Peyer's patch (tissue), 4 donors: ENCODE data around the gene PGAP3. TPM values are rescaled to one million over a fixed set of nuclear protein-coding genes. Genes with fewer than 3 reads are reported as not detected.

Experiments
- DNase-seq, 3 donors: peaks; one replicate each; pipeline ENCODE4 v3.0.0-alpha.2; 2017 to 2019
- H3K27ac ChIP-seq, 4 donors: fragments of 200-600 bp; sonication (generic); one replicate each; pipeline ENCODE4 v1.5.1; 2016 to 2019
- H3K27me3 ChIP-seq, 2 donors: fragments of 200-600 bp; sonication (generic); one replicate each; pipeline ENCODE4 v1.5.1; 2019
- H3K36me3 ChIP-seq, 3 donors: fragments of 200-600 bp; sonication (generic); one replicate each; pipeline ENCODE4 v1.5.1; 2016 to 2019
- H3K4me1 ChIP-seq, 4 donors: fragments of 200-600 bp; sonication (generic); one replicate each; pipeline ENCODE4 v1.5.1; 2016 to 2019
- H3K4me3 ChIP-seq, 4 donors: fragments of 200-600 bp; sonication (generic); 1 replicate in 3 of 4; 2 replicates in 1 of 4; pipeline ENCODE4 v1.5.1; 2016 to 2019; ENCODE audit warnings: mild to moderate bottlenecking in 1 of 4
- H3K9me3 ChIP-seq, 4 donors: fragments of 200-600 bp; sonication (generic); one replicate each; pipeline ENCODE4 v1.5.1; 2016 to 2019; ENCODE audit warnings: mild to moderate bottlenecking in 1 of 4
- POLR2A ChIP-seq, 2 donors: fragments of 450-650 bp; IDR thresholded peaks; one replicate each; pipeline ENCODE4 v1.5.1; 2017; ENCODE audit warnings: antibody characterized with exemption in 2 of 2, mild to moderate bottlenecking in 2 of 2, moderate library complexity in 2 of 2
- total RNA-seq, 4 donors: library from RNA; depleted of rRNA; stranded (reverse); fragments of >200 nt; gene quantifications; one replicate each; pipeline ENCODE4 v1.1.0, GENCODE V29; 2016
- TF ChIP-seq, protein P1 (sequence below), 6 experiments: fragments of 450-650 bp in 4 of 6; fragments of 200-600 bp in 2 of 6; sonication (generic) in 1 of 6; IDR thresholded peaks; one replicate each; pipeline ENCODE4 v1.5.1; 2017 to 2019; ENCODE audit warnings: antibody characterized with exemption in 6 of 6, mild to moderate bottlenecking in 3 of 6, moderate library complexity in 1 of 6

Gene PGAP3
- total RNA-seq, 4 donors from 2014 or later, result 15.7 to 72.3 (median 65.1) TPM

DNA sequence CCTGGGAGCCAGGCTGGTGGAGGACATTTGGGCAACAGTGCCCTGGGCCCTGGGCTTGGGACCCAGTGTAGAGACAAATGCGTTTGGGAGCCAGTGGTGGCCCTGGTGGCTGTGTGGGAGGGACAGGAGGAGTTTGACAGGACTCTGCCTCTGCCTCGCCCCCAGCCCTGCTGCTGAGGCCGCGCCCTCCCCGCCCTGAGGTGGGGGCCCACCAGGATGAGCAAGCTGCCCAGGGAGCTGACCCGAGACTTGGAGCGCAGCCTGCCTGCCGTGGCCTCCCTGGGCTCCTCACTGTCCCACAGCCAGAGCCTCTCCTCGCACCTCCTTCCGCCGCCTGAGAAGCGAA lies 34.6 kb downstream of the PGAP3 start:
- no peak for DNase-seq
- peak overlapping the region in 1 of 4 donors; percentile 81 for H3K27ac ChIP-seq

DNA sequence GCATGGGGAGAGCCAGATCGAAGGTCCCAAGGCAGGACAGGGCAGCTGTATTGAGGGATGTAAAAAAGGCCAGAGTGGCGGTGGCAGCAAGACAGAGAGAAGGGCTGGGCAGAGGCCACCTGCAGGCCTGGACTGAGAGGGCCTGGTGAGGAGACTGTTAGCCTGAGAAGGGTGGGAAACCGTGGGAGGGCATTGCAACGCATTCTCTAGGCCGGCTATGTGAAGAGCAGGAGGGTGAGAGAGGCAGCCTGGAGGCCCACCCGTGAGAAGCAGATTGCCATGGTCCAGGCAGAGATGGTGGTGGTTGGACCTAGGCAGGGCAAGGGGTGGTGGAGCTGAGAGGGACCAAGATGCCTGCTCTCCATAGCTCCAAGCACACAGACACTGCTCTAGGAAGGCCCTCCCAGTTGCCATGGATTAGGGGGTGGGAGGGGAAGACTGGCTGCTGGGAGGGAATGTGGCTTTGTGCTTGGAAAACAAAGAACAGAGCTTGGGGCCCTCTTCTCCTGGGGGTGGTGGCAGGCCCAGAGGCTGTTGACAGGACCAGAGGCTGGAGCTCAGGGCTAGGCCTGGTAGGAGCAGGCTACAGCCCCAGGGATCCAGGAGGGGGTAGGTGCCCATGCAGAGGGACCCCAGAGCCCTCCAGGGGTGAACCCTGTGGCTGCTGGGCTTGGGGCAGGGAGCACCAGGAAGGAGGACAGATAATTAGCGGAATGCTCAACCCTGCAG lies 35.1 kb downstream of the PGAP3 start:
- Histone ChIP-seq H3K27ac (peak overlapping the region in 2 of 4 donors; percentile 36 to 81), H3K4me1 (peaks cover 0 to 34% (median 10%) of the 10 kb centered on the region in 4 donors), H3K9me3 (no peaks in the 10 kb centered on the region), H3K27me3 (no peaks in the 10 kb centered on the region), H3K4me3 (no peak overlapping the region), H3K36me3 (peaks cover 0 to 35% (median 0%) of the 10 kb centered on the region in 3 donors)
- DNase-seq, result peak in 1 of 3 donors; percentile 62
- TF ChIP-seq, protein P1, sequence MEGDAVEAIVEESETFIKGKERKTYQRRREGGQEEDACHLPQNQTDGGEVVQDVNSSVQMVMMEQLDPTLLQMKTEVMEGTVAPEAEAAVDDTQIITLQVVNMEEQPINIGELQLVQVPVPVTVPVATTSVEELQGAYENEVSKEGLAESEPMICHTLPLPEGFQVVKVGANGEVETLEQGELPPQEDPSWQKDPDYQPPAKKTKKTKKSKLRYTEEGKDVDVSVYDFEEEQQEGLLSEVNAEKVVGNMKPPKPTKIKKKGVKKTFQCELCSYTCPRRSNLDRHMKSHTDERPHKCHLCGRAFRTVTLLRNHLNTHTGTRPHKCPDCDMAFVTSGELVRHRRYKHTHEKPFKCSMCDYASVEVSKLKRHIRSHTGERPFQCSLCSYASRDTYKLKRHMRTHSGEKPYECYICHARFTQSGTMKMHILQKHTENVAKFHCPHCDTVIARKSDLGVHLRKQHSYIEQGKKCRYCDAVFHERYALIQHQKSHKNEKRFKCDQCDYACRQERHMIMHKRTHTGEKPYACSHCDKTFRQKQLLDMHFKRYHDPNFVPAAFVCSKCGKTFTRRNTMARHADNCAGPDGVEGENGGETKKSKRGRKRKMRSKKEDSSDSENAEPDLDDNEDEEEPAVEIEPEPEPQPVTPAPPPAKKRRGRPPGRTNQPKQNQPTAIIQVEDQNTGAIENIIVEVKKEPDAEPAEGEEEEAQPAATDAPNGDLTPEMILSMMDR (IDR thresholded peaks at IDR 0.05), result peak in 2 of 6 experiments; percentile 12 to 27
- TF ChIP-seq POLR2A (IDR thresholded peaks at IDR 0.05), result no peak

More for the DNA sequence above, 34.6 kb downstream of the PGAP3 start:
- H3K9me3 ChIP-seq, result no peaks in the 10 kb centered on the region
- H3K27me3 ChIP-seq, result no peaks in the 10 kb centered on the region
- H3K4me1 ChIP-seq, result peaks cover 0 to 34% (median 10%) of the 10 kb centered on the region in 4 donors
- peaks cover 0 to 40% (median 0%) of the 10 kb centered on the region in 3 donors for H3K36me3 ChIP-seq
- TF ChIP-seq, protein P1 (IDR thresholded peaks at IDR 0.05), result no peak
- TF ChIP-seq POLR2A (IDR thresholded peaks at IDR 0.05), result no peak
- no peak overlapping the region for H3K4me3 ChIP-seq

DNA sequence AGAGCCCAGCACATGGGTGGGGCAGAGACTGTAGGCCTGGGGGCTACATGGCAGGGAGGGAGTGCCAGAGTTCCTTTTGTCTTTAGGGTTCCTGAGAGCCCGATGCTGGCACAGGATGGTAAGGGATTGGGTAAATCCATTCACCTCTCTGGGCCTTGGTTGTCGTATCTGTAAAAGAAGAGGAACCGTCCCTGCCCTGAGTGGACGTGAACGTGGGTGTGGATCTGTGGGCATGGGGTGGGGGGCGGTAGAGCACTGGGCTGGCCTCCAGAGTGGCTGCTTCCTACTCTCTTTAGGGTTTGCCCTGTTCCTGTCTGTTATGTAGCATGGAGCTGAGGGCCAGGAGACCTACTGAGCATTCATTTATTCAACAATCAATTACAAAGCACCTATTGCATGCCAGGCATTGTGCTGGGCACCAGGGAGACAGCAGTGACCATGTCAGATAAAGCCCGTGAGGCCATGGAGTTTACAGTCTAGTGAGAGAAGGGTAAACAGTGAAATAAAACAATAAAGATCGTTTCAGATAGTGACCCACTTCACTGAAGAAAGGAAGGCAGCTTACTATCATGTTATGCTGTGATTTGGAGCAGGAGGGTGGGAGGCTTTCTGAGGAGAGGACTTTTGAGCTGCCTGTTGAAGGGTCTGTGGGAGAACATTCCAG lies 35.8 kb downstream of the PGAP3 start:
- H3K9me3 ChIP-seq, result no peaks in the 10 kb centered on the region
- TF ChIP-seq, protein P1 (IDR thresholded peaks at IDR 0.05), result peak in 1 of 6 experiments; percentile 2
- no peak for TF ChIP-seq POLR2A (IDR thresholded peaks at IDR 0.05)
- H3K27me3 ChIP-seq, result no peaks in the 10 kb centered on the region
- H3K4me1 ChIP-seq, result peaks cover 0 to 34% (median 10%) of the 10 kb centered on the region in 4 donors
- H3K4me3 ChIP-seq, result no peak overlapping the region
- no peak for DNase-seq
- H3K27ac ChIP-seq, result peak overlapping the region in 2 of 4 donors; percentile 36 to 81
- peaks cover 0 to 28% (median 0%) of the 10 kb centered on the region in 3 donors for H3K36me3 ChIP-seq

DNA sequence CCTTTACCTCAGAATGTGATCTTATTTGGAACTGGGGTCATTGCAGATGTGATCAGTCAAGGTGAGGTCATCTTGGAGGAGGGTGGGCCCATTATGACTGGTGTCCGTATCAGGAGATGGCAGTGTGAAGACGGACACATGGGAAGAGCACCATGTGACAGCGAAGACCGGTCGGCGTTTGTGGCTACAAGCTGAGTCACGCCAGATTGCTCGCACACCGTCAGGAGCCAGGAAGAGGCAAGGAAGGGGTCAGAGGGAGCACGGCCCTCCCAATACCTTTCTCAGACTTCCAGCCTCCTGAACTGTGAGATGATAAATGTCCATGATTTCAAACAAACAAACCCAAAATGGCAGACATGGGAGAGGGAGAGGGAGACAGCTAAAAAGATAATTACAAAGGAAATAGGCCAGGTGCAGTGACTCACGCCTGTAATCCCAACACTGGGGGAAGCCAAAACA lies 37.7 kb downstream of the PGAP3 start:
- no peak for DNase-seq

DNA sequence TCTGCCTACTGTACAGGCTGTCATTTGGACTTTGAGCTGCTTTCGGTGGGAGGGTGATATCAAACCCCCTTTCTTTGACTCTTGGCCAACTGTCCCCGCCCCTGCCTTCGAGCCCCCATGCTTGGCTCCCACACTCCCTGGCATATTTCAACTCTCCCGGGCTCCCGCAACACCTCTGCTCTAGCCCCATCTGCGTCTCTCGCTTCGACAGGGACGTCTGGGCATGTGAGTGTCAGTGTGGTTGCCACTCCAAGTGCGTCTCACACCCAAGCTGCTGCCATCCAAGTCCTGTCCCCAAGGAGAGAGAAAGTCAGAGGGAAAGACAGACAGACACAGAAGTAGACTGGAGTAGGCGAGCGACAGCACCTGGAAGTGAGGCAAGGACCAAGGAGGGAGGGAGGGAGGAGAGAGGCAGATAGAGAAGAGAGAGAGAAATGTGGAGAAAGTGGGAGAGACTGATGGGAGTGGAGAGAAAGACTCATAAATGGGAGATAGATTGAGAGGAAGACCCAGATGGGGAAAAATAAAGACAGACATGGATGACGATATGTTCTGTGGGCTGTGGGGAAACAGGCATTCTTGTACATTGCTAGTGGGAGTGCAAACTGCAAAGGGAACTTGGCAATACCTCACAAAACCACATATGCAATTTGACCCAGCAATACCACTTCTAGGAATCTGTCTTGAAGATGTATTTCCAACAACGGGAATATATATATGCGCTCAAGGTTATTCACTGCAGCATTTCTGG lies 39.1 kb downstream of the PGAP3 start:
- H3K27ac ChIP-seq, result no peak overlapping the region
- TF ChIP-seq, protein P1 (IDR thresholded peaks at IDR 0.05), result no peak
- no peak for TF ChIP-seq POLR2A (IDR thresholded peaks at IDR 0.05)
- no peaks in the 10 kb centered on the region for H3K9me3 ChIP-seq
- H3K27me3 ChIP-seq, result no peaks in the 10 kb centered on the region
- no peak overlapping the region for H3K4me3 ChIP-seq
- peaks cover 0 to 34% (median 10%) of the 10 kb centered on the region in 4 donors for H3K4me1 ChIP-seq
- no peak for DNase-seq
- no peaks in the 10 kb centered on the region for H3K36me3 ChIP-seq

More for the DNA sequence above, 37.7 kb downstream of the PGAP3 start:
- Histone ChIP-seq H3K36me3 (peaks cover 0 to 10% (median 0%) of the 10 kb centered on the region in 3 donors), H3K4me1 (peaks cover 0 to 34% (median 10%) of the 10 kb centered on the region in 4 donors), H3K4me3 (no peak overlapping the region), H3K9me3 (no peaks in the 10 kb centered on the region), H3K27ac (no peak overlapping the region), H3K27me3 (no peaks in the 10 kb centered on the region)
- no peak for TF ChIP-seq POLR2A (IDR thresholded peaks at IDR 0.05)
- TF ChIP-seq, protein P1 (IDR thresholded peaks at IDR 0.05), result no peak
